Natural killer cell treated with Interleukin-12 subunit alpha and Interleukin-12 subunit beta and Interleukin-15 and Interleukin-18, amount 100 ng/mL, for 72 hours (primary cell): ENCODE measurements around the gene BTG4. TPM values are rescaled to one million over a fixed set of nuclear protein-coding genes. Genes with fewer than 3 reads are reported as not detected.

Source experiments
- ATAC-seq, 2 donors: fragments of 150-1000 bp; cut with Tn5 transposase in 1 of 2; sonication (Bioruptor Pico), chemical (Tn5 transposase) in 1 of 2; 2 replicates each; pipeline ENCODE4 v1.10.0; 2021
- DNase-seq: peaks from one replicate; pipeline ENCODE4 v3.0.0; 2022; ENCODE audit warnings: low spot score
- H3K27ac Mint-ChIP-seq, 2 donors: 1 replicate in 1 of 2; 2 replicates in 1 of 2; pipeline ENCODE4 v1.8.0; 2022; ENCODE audit warnings: mixed read lengths in 2 of 2, mild to moderate bottlenecking in 1 of 2, moderate library complexity in 1 of 2
- H3K27me3 Mint-ChIP-seq, 2 donors: 1 replicate in 1 of 2; 2 replicates in 1 of 2; pipeline ENCODE4 v1.8.0; 2022; ENCODE audit warnings: mixed read lengths in 2 of 2
- H3K36me3 Mint-ChIP-seq: one replicate; pipeline ENCODE4 v1.8.0; 2022; ENCODE audit warnings: mixed read lengths
- H3K4me1 Mint-ChIP-seq, 2 donors: 1 replicate in 1 of 2; 2 replicates in 1 of 2; pipeline ENCODE4 v1.8.0; 2022; ENCODE audit warnings: low read depth in 2 of 2, mixed read lengths in 2 of 2, mild to moderate bottlenecking in 1 of 2
- H3K4me3 Mint-ChIP-seq: one replicate; pipeline ENCODE4 v1.8.0; 2022; ENCODE audit warnings: mixed read lengths
- H3K9me3 Mint-ChIP-seq: 2 replicates; pipeline ENCODE4 v1.8.0; 2022; ENCODE audit warnings: mixed read lengths
- total RNA-seq, 2 donors: library from RNA; stranded (reverse); gene quantifications; one replicate each; pipeline ENCODE4 v1.2.3, GENCODE V29; 2022

The BTG4 gene
- total RNA-seq, 2 donors from 2014 or later: not detected

GRCh38 chr11:111452817-111453552, 59.2 kb downstream of the BTG4 start:
- Mint-ChIP-seq H3K27ac (no peak overlapping the region), H3K4me3 (no peak overlapping the region), H3K27me3 (peaks cover 0 to 4% of the 10 kb centered on the region in 2 donors), H3K9me3 (no peaks in the 10 kb centered on the region), H3K4me1 (no peaks in the 10 kb centered on the region), H3K36me3 (no peaks in the 10 kb centered on the region)
- ATAC-seq (no peak), DNase-seq (no peak)

GRCh38 chr11:111452146-111452545, 60.0 kb downstream of the BTG4 start:
- no peak for DNase-seq
- H3K36me3 Mint-ChIP-seq: no peaks in the 10 kb centered on the region
- no peak for ATAC-seq
- H3K4me1 Mint-ChIP-seq: peaks cover 0 to under 1% of the 10 kb centered on the region in 2 donors
- no peaks in the 10 kb centered on the region for H3K9me3 Mint-ChIP-seq
- no peak overlapping the region for H3K4me3 Mint-ChIP-seq
- no peak overlapping the region for H3K27ac Mint-ChIP-seq
- H3K27me3 Mint-ChIP-seq: peaks cover 0 to 4% of the 10 kb centered on the region in 2 donors

GRCh38 chr11:111450480-111451320, 61.5 kb downstream of the BTG4 start:
- peaks cover 0 to 4% of the 10 kb centered on the region in 2 donors for H3K27me3 Mint-ChIP-seq
- no peak overlapping the region for H3K4me3 Mint-ChIP-seq
- H3K9me3 Mint-ChIP-seq: no peaks in the 10 kb centered on the region
- H3K4me1 Mint-ChIP-seq: peaks cover 6 to 15% of the 10 kb centered on the region in 2 donors
- H3K27ac Mint-ChIP-seq: no peak overlapping the region
- ATAC-seq: no peak
- DNase-seq: no peak
- no peaks in the 10 kb centered on the region for H3K36me3 Mint-ChIP-seq

- Mint-ChIP-seq H3K36me3 (no peaks in the 10 kb centered on the region), H3K4me3 (no peak overlapping the region), H3K27ac (no peak overlapping the region), H3K27me3 (peaks cover 0 to 4% of the 10 kb centered on the region in 2 donors), H3K4me1 (peaks cover 7 to 17% of the 10 kb centered on the region in 2 donors), H3K9me3 (no peaks in the 10 kb centered on the region)
- ATAC-seq: no peak
- no peak for DNase-seq
Measured at GRCh38 chr11:111449696-111450479, 62.3 kb downstream of the BTG4 start.

- Mint-ChIP-seq H3K36me3 (no peaks in the 10 kb centered on the region), H3K27me3 (peaks cover 0 to under 1% of the 10 kb centered on the region in 2 donors), H3K27ac (no peak overlapping the region), H3K4me3 (no peak overlapping the region), H3K4me1 (peaks cover 7 to 17% of the 10 kb centered on the region in 2 donors), H3K9me3 (no peaks in the 10 kb centered on the region)
- no peak for DNase-seq
- ATAC-seq: no peak
Measured at GRCh38 chr11:111448831-111449557, 63.2 kb downstream of the BTG4 start.

- ATAC-seq (no peak), DNase-seq (no peak)
- H3K27me3 Mint-ChIP-seq: no peaks in the 10 kb centered on the region
- no peak overlapping the region for H3K27ac Mint-ChIP-seq
- no peaks in the 10 kb centered on the region for H3K36me3 Mint-ChIP-seq
- H3K4me3 Mint-ChIP-seq: no peak overlapping the region
- no peaks in the 10 kb centered on the region for H3K9me3 Mint-ChIP-seq
- H3K4me1 Mint-ChIP-seq: peaks cover 7 to 17% of the 10 kb centered on the region in 2 donors
Measured at GRCh38 chr11:111448414-111448813, 63.8 kb downstream of the BTG4 start.

- no peaks in the 10 kb centered on the region for H3K36me3 Mint-ChIP-seq
- H3K4me3 Mint-ChIP-seq: no peak overlapping the region
- H3K27ac Mint-ChIP-seq: no peak overlapping the region
- no peaks in the 10 kb centered on the region for H3K9me3 Mint-ChIP-seq
- no peaks in the 10 kb centered on the region for H3K27me3 Mint-ChIP-seq
- DNase-seq (no peak), ATAC-seq (no peak)
- peaks cover 7 to 17% of the 10 kb centered on the region in 2 donors for H3K4me1 Mint-ChIP-seq
Measured at GRCh38 chr11:111447931-111448330, 64.3 kb downstream of the BTG4 start.

- Mint-ChIP-seq H3K27ac (peak overlapping the region in 1 of 2 donors; percentile 1), H3K27me3 (no peaks in the 10 kb centered on the region), H3K4me1 (peaks cover 7 to 17% of the 10 kb centered on the region in 2 donors), H3K36me3 (no peaks in the 10 kb centered on the region), H3K4me3 (no peak overlapping the region), H3K9me3 (no peaks in the 10 kb centered on the region)
- no peak for DNase-seq
- ATAC-seq: no peak
Measured at GRCh38 chr11:111447112-111447471, 65.1 kb downstream of the BTG4 start.

- Mint-ChIP-seq H3K9me3 (no peaks in the 10 kb centered on the region), H3K36me3 (no peaks in the 10 kb centered on the region), H3K4me3 (no peak overlapping the region), H3K27ac (peak overlapping the region; percentile 1 to 34), H3K27me3 (peaks cover 0 to 2% of the 10 kb centered on the region in 2 donors), H3K4me1 (peaks cover 7 to 17% of the 10 kb centered on the region in 2 donors)
- DNase-seq: peak; percentile 85
- peak; percentile 92 for ATAC-seq
Measured at GRCh38 chr11:111446404-111447111, 65.6 kb downstream of the BTG4 start.

GRCh38 chr11:111445586-111445985, 66.6 kb downstream of the BTG4 start:
- no peak overlapping the region for H3K4me3 Mint-ChIP-seq
- ATAC-seq (no peak), DNase-seq (no peak)
- no peaks in the 10 kb centered on the region for H3K36me3 Mint-ChIP-seq
- no peaks in the 10 kb centered on the region for H3K9me3 Mint-ChIP-seq
- H3K27me3 Mint-ChIP-seq: peaks cover 0 to 2% of the 10 kb centered on the region in 2 donors
- H3K27ac Mint-ChIP-seq: no peak overlapping the region
- H3K4me1 Mint-ChIP-seq: peaks cover 7 to 17% of the 10 kb centered on the region in 2 donors
